ENCODE measurements around the gene IVD.

DNA sequence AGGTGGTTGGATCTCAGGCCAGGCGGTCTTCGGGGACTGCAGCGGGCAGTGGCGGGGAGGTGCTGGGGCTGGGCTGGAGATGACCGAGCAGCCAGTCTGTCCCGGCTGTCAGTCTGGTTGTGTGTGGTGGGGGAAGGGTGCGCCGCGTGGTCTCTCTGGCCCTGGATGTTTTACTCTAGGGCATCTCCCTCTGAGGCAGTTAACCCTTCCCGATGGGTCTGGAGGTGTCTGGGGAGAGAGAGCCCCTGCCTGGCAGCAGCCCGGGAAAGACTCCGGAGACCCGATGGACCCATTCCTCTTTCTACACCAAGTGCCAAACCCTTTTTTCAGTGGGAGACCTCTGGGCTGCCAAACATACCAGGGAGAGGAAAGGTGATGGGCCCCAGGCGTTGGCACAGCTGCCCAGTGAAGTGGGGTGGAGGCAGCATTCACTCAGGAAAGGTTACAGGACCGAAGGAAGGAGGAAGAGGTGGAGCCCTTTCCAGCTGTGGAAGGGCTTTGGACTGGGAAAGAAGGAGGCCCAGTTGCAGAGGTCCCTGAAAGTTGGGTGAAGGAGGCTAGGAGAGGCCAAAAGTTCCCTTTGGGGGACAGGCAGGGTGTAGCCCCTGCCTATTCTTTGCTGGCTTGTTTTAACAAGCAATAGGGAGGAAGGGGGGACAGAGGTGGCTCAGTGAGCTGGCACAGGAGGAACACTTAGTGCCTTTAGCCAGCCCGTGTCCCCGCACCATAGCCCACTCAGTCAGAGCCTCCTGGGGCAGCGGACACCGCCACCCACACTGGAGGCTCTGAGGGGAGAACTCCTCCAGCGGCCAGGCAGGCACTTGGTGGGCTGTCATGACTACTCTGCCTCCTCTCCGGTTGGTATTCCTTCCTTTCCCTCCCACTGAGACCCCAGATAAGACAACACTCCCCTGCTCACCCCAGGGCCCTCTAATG, 32.4 kb downstream of the IVD start:
- TF ChIP-seq POLR2A (IDR thresholded peaks at IDR 0.05; ENCODE audit: low read depth, low read length) (no peak), PAX5 (IDR thresholded peaks at IDR 0.05; ENCODE audit: insufficient read depth, low read length, severe bottlenecking) (no peak)

Measured in GM12891 (cell line).